Heart left ventricle (tissue), 16 donors: ENCODE data around the gene SACS. TPM values are rescaled to one million over a fixed set of nuclear protein-coding genes. Genes with fewer than 3 reads are reported as not detected.
A peak's percentile ranks its signal among the peaks of the same experiment; 100 is the strongest.
"Not testable (repeated sequence)": the region's sequence is repeated elsewhere in the genome, so short reads cannot be mapped to it uniquely, and the experiment has no call there.

Experiments
- ATAC-seq, 4 donors: fragments of 200-7000 bp; cut with Tn5 transposase; one replicate each; pipeline ENCODE4 v1.9.1; 2020 to 2022; ENCODE audit warnings: moderate library complexity in 4 of 4, mild to moderate bottlenecking in 3 of 4, moderate number of reproducible peaks in 1 of 4
- DNase-seq, 5 donors: peaks; one replicate each; pipeline ENCODE4 v3.0.0-alpha.2; 2020
- H3K27ac ChIP-seq, 12 donors: fragments of 200-600 bp; sonication (generic) in 4 of 12; one replicate each; pipeline versions ENCODE4 v1.5.0 to v1.8.0; 2016 to 2022; ENCODE audit warnings: mild to moderate bottlenecking in 2 of 12
- H3K27me3 ChIP-seq, 9 donors: fragments of 200-600 bp; sonication (generic) in 2 of 9; one replicate each; pipeline versions ENCODE4 v1.5.1 to v1.8.0; 2016 to 2022; ENCODE audit warnings: mild to moderate bottlenecking in 3 of 9
- H3K36me3 ChIP-seq, 9 donors: fragments of 200-600 bp; sonication (generic) in 2 of 9; one replicate each; pipeline versions ENCODE4 v1.5.0 to v1.8.0; 2018 to 2022; ENCODE audit warnings: mild to moderate bottlenecking in 2 of 9
- H3K4me1 ChIP-seq, 12 donors: fragments of 200-600 bp; sonication (generic) in 4 of 12; one replicate each; pipeline versions ENCODE4 v1.5.0 to v1.8.0; 2016 to 2022; ENCODE audit warnings: mild to moderate bottlenecking in 3 of 12
- H3K4me3 ChIP-seq, 12 donors: fragments of 200-600 bp; sonication (generic) in 4 of 12; one replicate each; pipeline versions ENCODE4 v1.5.0 to v1.8.0; 2017 to 2022; ENCODE audit warnings: mild to moderate bottlenecking in 9 of 12, moderate library complexity in 4 of 12
- H3K9me3 ChIP-seq, 12 donors: fragments of 200-600 bp; sonication (generic) in 4 of 12; one replicate each; pipeline versions ENCODE4 v1.5.0 to v1.8.0; 2016 to 2022; ENCODE audit warnings: mild to moderate bottlenecking in 1 of 12
- POLR2A ChIP-seq, 2 donors: fragments of 450-650 bp; IDR thresholded peaks; one replicate each; pipeline ENCODE4 v1.6.1; 2017; ENCODE audit warnings: antibody characterized with exemption in 2 of 2, mild to moderate bottlenecking in 2 of 2, moderate library complexity in 2 of 2
- WGBS, 4 donors: extraction: QIAGEN DNeasy Blood & Tissue Kit in 2 of 4; methylation state at CpG; one replicate each; pipeline versions ENCODE4 v1.1.5 to v1.1.7; 2013 to 2018; 5-methylcytosine and 5-hydroxymethylcytosine counted together
- intact Hi-C, 10 donors: fragments of 100-400 bp; cut with DNase I; formaldehyde crosslinking; loops; one replicate each; pipeline versions ENCODE4 v1.11.1 to v1.14.2; 2022
- polyA plus RNA-seq, 2 donors: library from polyadenylated mRNA; stranded (reverse); fragments of 200-250 nt; gene quantifications; one replicate each; pipeline ENCODE4 v1.2.3, GENCODE V29; 2013
- total RNA-seq, 9 donors: library from RNA; depleted of rRNA in 2 of 9; stranded (reverse); fragments of >200 nt in 2 of 9; fragmentation: NEBNext Ultra II Directional in 3 of 9; extraction: Animal tissue kit (Norgen Biotek cat#: 25700) in 3 of 9; gene quantifications; one replicate each; pipeline versions ENCODE4 v1.1.0 to v1.2.4, GENCODE V29; 2016 to 2023
- TF ChIP-seq, protein P1 (sequence below), 12 donors: fragments of 200-600 bp; sonication (generic) in 4 of 12; IDR thresholded peaks; one replicate each; pipeline versions ENCODE4 v1.5.0 to v1.8.0; 2018 to 2022; ENCODE audit warnings: antibody characterized with exemption in 12 of 12, mild to moderate bottlenecking in 5 of 12
- donor health status: ischemic (EF 13 %, LVEDD 7.1; RV severe dilation, severe dysfunction).
- donor health status: healthy with polysubstance abuse.
- donor health status: DM: no; HTN: yes; CAD: no.
- donor health status: DM: no; HTN: no; CAD: no.
- donor health status: ischemic (EF 25% LVEDD 6.9; RV normal size, moderate dysfunction).
- donor health status: ischemic (EF 25% LVEDD 5.7; RV mildly dilated, moderate dysfunction).
- donor health status: healthy.
- donor health status: DM: yes; HTN: yes; CAD: no.
- donor health status: ischemic (EF 35%, LVEDD 5.7; RV mildly dilated, moderate dysfunction).
- donor health status: nonischemic (EF 11% LVEDD 7.7; RV severe dilation, severe dysfunction).
- donor health status: DM: yes; HTN: yes; CAD: no.
- donor health status: PGD.
- donor health status: ischemic (EF 29% LVEDD 5.4; RV normal size, mild dysfunction).
- donor health status: nonischemic (EF 23%, LVEDD 6.1; RV moderate dilation, normal function).

SACS gene
- total and polyA plus RNA-seq, 11 donors: 2.8 to 29.3 (median 19.7) TPM

DNA sequence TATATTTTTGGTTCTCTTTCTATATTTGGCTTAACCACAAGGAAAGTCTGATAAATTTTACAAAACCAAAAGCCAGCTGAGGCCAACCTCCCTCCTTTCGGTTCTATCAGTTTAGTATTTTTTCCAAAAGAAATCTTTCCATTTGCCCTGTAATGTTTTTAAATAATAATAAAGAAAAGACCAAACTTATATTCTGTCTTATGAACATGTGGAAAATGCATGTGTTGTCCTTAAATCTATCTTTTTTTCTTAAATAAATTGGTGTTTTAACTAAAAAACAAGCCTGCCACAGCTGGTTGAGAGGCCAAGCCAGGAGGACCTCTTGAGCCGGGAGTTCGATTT, 113.6 kb downstream of the SACS start:
- Histone ChIP-seq H3K27ac (peak overlapping the region in 2 of 12 donors; percentile 1 to 59), H3K27me3 (no peaks in the 10 kb centered on the region), H3K9me3 (no peaks in the 10 kb centered on the region), H3K4me1 (peaks cover 0 to 32% (median 9%) of the 10 kb centered on the region in 12 donors), H3K4me3 (no peak overlapping the region), H3K36me3 (peaks cover 0 to 7% (median 0%) of the 10 kb centered on the region in 9 donors)
- TF ChIP-seq, protein P1, sequence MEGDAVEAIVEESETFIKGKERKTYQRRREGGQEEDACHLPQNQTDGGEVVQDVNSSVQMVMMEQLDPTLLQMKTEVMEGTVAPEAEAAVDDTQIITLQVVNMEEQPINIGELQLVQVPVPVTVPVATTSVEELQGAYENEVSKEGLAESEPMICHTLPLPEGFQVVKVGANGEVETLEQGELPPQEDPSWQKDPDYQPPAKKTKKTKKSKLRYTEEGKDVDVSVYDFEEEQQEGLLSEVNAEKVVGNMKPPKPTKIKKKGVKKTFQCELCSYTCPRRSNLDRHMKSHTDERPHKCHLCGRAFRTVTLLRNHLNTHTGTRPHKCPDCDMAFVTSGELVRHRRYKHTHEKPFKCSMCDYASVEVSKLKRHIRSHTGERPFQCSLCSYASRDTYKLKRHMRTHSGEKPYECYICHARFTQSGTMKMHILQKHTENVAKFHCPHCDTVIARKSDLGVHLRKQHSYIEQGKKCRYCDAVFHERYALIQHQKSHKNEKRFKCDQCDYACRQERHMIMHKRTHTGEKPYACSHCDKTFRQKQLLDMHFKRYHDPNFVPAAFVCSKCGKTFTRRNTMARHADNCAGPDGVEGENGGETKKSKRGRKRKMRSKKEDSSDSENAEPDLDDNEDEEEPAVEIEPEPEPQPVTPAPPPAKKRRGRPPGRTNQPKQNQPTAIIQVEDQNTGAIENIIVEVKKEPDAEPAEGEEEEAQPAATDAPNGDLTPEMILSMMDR (IDR thresholded peaks at IDR 0.05): peak in 2 of 12 donors; percentile 1 to 16
- no peak for TF ChIP-seq POLR2A (IDR thresholded peaks at IDR 0.05)
- intact Hi-C loops: loop anchor here in 1 of 10 donors (10.0 kb wide), 1 partner anchor 515 kb away; no protein-coding TSS in a partner anchor
- 68 to 83% (median 81%) methylated on average over 3 of the region's 3 CpGs for WGBS, 4 donors
- DNase-seq: no peak
- ATAC-seq: no peak

DNA sequence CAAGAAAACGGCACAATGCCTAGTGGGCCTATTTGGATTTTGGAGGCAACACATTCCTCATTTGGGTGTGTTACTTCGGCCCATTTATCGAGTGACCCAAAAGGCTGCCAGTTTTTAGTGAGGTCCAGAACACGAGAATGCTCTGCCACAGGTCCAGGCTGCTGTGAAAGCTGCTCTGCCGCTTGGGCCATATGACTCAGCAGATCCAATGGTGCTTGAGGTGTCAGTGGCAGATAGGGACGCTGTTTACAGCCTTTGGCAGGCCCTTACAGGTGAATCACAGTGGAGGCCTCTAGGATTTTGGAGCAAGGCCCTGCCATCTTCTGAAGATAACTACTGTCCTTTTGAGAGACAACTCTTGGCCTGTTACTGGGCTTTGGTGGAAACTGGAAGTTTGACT, 118.7 kb downstream of the SACS start:
- WGBS, 4 donors: 78 to 92% (median 90%) methylated on average over 6 of the region's 6 CpGs
- DNase-seq: peak in 1 of 5 donors; percentile 10
- H3K4me1 ChIP-seq, H3K27me3 ChIP-seq, ATAC-seq, H3K36me3 ChIP-seq, H3K9me3 ChIP-seq, H3K27ac ChIP-seq, H3K4me3 ChIP-seq, intact Hi-C loops: not testable (repeated sequence)

DNA sequence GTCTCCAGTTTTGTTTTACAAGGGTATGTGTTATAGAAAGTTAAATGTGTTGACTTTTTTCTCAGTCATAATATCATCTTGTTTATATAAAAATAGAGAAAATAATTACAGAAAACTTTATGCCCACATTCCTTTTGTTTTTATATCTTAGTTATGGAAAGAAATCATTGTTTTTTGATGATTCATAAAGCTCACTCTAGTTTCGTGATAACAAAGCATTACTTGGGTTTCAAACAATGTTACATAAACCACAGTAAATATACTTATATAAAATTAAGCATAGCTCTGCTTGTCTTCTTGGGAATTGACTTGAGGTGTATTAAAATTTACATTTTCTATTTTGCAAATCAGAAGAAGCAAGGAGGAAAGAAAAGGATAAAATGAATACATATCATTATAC, 140.9 kb downstream of the SACS start:
- no peak overlapping the region for H3K4me3 ChIP-seq
- no peaks in the 10 kb centered on the region for H3K27me3 ChIP-seq
- peaks cover 0 to 20% (median 9%) of the 10 kb centered on the region in 12 donors for H3K4me1 ChIP-seq
- H3K36me3 ChIP-seq: peaks cover 0 to 17% (median 0%) of the 10 kb centered on the region in 9 donors
- ATAC-seq (no peak), DNase-seq (no peak)
- no peaks in the 10 kb centered on the region for H3K9me3 ChIP-seq
- H3K27ac ChIP-seq: no peak overlapping the region
- no peak for TF ChIP-seq POLR2A (IDR thresholded peaks at IDR 0.05)
- TF ChIP-seq, protein P1 (IDR thresholded peaks at IDR 0.05): no peak
- WGBS, 4 donors: 76 to 86% (median 80%) methylated on average over 1 of the region's 1 CpG
- intact Hi-C loops: loop anchor here in 1 of 10 donors (5.0 kb wide), 1 partner anchor 110 kb away; the partner anchor contains the start of gene SGCG

DNA sequence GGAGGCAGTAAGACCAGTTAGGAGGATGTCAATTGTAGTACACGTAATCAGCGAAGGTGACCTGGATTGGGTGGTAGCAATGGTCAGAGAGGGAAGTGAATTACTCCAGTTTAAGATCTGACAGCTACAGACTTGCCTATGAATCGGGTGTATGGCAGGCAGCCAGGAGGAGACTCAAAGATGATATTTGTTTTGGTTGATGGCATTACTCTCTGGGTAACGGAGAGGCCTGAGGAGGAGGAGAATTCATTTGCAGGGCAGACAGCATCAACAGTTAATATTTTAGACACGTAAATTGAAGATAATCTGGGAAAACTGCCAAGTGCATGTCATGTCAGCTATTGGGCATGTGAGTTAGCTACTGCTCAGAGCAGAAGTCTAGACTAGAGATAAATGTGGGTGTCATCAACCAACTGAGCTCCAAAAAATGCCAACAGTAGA, 143.6 kb downstream of the SACS start:
- DNase-seq (peak in 3 of 5 donors; percentile 29 to 58 (median 32)), ATAC-seq (peak; percentile 51 to 94 (median 86))

More for the DNA sequence above, 143.6 kb downstream of the SACS start:
- intact Hi-C loops: loop anchor here in 1 of 10 donors (5.0 kb wide), 1 partner anchor 108 kb away; the partner anchor contains the start of gene SGCG
- Histone ChIP-seq H3K36me3 (no peaks in the 10 kb centered on the region), H3K9me3 (no peaks in the 10 kb centered on the region), H3K4me3 (no peak overlapping the region), H3K27ac (peak overlapping the region in 10 of 12 donors; percentile 12 to 70 (median 46)), H3K4me1 (peaks cover 0 to 20% (median 9%) of the 10 kb centered on the region in 12 donors), H3K27me3 (no peaks in the 10 kb centered on the region)
- TF ChIP-seq, protein P1 (IDR thresholded peaks at IDR 0.05): no peak
- no peak for TF ChIP-seq POLR2A (IDR thresholded peaks at IDR 0.05)
- 32 to 39% (median 35%) methylated on average over 5 of the region's 5 CpGs for WGBS, 4 donors
